H1 (cell line): ENCODE results near the gene ARPP21.

Source experiments
- CBX5 ChIP-seq: fragments of 300-800, 300-1000 bp; sonication (generic); IDR thresholded peaks from 2 replicates; pipeline ENCODE4 v1.7.1; 2016; ENCODE audit warnings: antibody characterized with exemption, low read length, low read depth
- EP300 ChIP-seq, 2 experiments: IDR thresholded peaks; 1 replicate in 1 of 2; 2 replicates in 1 of 2; pipeline ENCODE4 v1.6.1; 2011 to 2012; ENCODE audit warnings: low read depth in 2 of 2, low read length in 2 of 2, mild to moderate bottlenecking in 2 of 2, borderline replicate concordance in 1 of 2, inconsistent platforms in 1 of 2, moderate library complexity in 1 of 2
- GTF2F1 ChIP-seq: IDR thresholded peaks from 2 replicates; pipeline ENCODE4 v1.6.1; 2012; ENCODE audit warnings: low read depth, low read length, improper control_type of control experiment, borderline replicate concordance
- POLR2AphosphoS5 ChIP-seq: IDR thresholded peaks from 2 replicates; pipeline ENCODE4 v1.6.1; 2011; ENCODE audit warnings: low read depth, low read length
- SIX5 ChIP-seq: IDR thresholded peaks from 2 replicates; pipeline ENCODE4 v1.6.1; 2011; ENCODE audit warnings: mild to moderate bottlenecking, low read depth, low read length
- SP1 ChIP-seq: IDR thresholded peaks from 2 replicates; pipeline ENCODE4 v1.6.1; 2011; ENCODE audit warnings: low read depth, low read length
- SP2 ChIP-seq: IDR thresholded peaks from 2 replicates; pipeline ENCODE4 v1.6.1; 2012; ENCODE audit warnings: mild to moderate bottlenecking, low read length, inconsistent platforms
- USF2 ChIP-seq: IDR thresholded peaks from 2 replicates; pipeline ENCODE4 v1.6.1; 2011; ENCODE audit warnings: low read length, improper control_type of control experiment
- TF ChIP-seq, protein P1 (sequence below), 3 experiments: IDR thresholded peaks; 1 replicate in 2 of 3; 2 replicates in 1 of 3; pipeline versions ENCODE4 v1.5.1 to v1.6.1; 2011; ENCODE audit warnings: low read length in 3 of 3, mild to moderate bottlenecking in 3 of 3, inconsistent platforms in 2 of 3, low read depth in 1 of 3, moderate library complexity in 1 of 3; ENCODE audit not compliant: insufficient read depth in 1 of 3; ENCODE audit errors: control extremely low read depth in 1 of 3

DNA sequence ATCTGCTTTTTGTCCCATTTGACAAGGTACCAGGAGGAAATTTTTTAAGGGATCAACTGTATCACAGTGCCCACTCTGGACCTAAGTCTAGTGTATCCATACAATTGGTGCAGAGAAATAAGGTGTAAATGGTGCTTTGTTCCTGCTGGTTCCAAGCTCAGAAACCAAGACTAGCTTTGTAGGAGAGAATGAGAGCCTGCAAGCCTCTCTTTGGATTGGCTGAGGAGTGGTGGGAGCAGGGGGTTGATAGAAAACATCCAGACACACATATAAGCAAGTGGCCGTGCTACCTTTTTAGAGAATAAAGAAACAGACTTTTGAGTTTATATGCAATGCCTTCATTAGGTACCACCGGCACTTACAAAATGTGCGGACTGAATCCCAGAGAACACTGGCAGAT is 45.8 kb downstream of the ARPP21 start:
- TF ChIP-seq SP1 (no peak), USF2 (no peak), EP300 (IDR thresholded peaks at IDR 0.05; ENCODE audit: borderline replicate concordance in 1 of 2, low read depth in 2 of 2, low read length in 2 of 2) (no peak), SIX5 (no peak), SP2 (no peak), POLR2AphosphoS5 (no peak), GTF2F1 (no peak), CBX5 (no peak)
- TF ChIP-seq, protein P1, sequence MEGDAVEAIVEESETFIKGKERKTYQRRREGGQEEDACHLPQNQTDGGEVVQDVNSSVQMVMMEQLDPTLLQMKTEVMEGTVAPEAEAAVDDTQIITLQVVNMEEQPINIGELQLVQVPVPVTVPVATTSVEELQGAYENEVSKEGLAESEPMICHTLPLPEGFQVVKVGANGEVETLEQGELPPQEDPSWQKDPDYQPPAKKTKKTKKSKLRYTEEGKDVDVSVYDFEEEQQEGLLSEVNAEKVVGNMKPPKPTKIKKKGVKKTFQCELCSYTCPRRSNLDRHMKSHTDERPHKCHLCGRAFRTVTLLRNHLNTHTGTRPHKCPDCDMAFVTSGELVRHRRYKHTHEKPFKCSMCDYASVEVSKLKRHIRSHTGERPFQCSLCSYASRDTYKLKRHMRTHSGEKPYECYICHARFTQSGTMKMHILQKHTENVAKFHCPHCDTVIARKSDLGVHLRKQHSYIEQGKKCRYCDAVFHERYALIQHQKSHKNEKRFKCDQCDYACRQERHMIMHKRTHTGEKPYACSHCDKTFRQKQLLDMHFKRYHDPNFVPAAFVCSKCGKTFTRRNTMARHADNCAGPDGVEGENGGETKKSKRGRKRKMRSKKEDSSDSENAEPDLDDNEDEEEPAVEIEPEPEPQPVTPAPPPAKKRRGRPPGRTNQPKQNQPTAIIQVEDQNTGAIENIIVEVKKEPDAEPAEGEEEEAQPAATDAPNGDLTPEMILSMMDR (IDR thresholded peaks at IDR 0.05; ENCODE audit: control extremely low read depth in 1 of 3, insufficient read depth in 1 of 3, low read depth in 1 of 3, low read length in 3 of 3): no peak
